MV-4-11 (cell line): ENCODE results near the gene THPO.
A peak's percentile ranks its signal among the peaks of the same experiment; 100 is the strongest.
"Not testable (repeated sequence)": the region's sequence is repeated elsewhere in the genome, so short reads cannot be mapped to it uniquely, and the experiment has no call there.

Experiments used
- DNase-seq: peaks from one replicate; lab custom pipeline; 2025; lab: John Stamatoyannopoulos, UW

THPO gene

GRCh38 chr3:184349563-184350470 lies 28.2 kb downstream of the THPO start:
- DNase-seq: no peak

DNA sequence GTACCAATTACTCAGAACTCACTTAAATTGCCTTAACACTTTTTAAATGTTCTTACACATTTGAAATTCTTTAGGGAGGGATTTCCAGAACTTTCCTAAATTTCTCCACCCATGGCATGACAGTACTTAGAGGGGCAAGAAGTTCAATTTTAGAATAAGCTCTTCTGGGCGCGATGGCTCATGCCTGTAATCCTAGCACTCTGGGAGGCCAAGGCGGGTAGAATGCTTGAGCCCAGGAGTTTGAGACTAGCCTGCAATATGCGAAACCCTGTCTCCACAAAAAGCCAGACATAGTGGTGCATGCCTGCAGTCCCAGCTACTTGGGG lies 30.0 kb downstream of the THPO start:
- no peak for DNase-seq

DNA sequence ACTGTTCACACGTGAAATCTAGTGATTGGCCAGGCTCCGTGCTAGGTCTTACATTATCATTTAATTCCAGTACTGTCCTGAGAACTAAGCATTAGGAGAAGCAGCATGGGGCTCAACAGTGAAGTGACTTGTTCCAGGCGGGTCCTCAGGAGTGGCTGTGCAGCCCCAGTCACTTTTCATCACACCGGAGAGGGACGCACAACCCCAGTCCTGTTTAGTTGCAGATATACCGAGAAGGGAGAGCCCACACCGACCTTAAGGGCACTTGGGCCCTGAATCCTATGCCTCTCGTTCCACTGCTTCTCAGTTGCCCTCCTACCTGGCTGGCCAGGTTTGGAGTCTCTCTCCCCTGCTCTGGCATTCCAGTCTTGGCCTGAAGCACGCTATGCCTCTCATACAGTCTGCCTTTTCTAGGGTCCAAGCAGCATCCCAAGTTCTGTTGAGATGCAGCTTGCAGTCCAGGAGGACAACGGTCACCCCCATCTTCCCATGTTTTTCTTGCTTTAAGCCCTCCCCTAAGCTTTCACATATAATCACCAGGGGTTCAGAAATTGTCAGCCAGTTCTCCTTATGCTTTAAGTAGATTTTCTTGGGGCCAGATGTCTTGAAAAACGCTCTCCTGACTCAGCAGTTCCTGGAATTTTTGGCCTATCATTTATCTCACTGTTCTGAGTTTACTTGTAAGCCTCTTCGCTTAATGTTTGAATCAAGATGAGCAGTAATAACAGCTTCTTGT lies 30.5 kb downstream of the THPO start:
- no peak for DNase-seq

- DNase-seq: no peak
These were observed 31.4 kb downstream of the THPO start for GRCh38 chr3:184346480-184347190.

DNA sequence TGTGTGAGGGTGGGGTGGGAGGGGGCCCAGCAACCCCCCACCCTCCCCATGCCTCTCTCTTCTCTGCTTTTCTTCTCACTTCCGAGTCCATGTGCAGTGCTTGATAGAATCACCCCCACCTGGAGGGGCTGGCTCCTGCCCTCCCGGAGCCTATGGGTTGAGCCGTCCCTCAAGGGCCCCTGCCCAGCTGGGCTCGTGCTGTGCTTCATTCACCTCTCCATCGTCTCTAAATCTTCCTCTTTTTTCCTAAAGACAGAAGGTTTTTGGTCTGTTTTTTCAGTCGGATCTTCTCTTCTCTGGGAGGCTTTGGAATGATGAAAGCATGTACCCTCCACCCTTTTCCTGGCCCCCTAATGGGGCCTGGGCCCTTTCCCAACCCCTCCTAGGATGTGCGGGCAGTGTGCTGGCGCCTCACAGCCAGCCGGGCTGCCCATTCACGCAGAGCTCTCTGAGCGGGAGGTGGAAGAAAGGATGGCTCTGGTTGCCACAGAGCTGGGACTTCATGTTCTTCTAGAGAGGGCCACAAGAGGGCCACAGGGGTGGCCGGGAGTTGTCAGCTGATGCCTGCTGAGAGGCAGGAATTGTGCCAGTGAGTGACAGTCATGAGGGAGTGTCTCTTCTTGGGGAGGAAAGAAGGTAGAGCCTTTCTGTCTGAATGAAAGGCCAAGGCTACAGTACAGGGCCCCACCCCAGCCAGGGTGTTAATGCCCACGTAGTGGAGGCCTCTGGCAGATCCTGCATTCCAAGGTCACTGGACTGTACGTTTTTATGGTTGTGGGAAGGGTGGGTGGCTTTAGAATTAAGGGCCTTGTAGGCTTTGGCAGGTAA lies 32.5 kb downstream of the THPO start:
- peak; percentile 76 for DNase-seq

GRCh38 chr3:184344579-184345316 lies 33.3 kb downstream of the THPO start:
- DNase-seq: no peak

- DNase-seq: no peak
These were observed 34.7 kb downstream of the THPO start for GRCh38 chr3:184343200-184343876.

DNA sequence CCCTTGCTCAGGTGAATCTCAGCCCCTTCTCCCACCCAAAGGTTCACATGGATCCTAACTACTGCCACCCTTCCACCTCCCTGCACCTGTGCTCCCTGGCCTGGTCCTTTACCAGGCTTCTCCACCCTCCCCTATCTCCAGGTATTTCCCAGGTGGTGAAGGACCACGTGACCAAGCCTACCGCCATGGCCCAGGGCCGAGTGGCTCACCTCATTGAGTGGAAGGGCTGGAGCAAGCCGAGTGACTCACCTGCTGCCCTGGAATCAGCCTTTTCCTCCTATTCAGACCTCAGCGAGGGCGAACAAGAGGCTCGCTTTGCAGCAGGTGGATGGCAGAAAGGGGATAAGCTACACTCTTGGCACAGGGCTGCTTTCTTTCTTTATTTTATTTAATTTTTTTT lies 36.1 kb downstream of the THPO start:
- no peak for DNase-seq

- DNase-seq: not testable (repeated sequence)
These were observed 38.4 kb downstream of the THPO start for GRCh38 chr3:184339451-184340135.

DNA sequence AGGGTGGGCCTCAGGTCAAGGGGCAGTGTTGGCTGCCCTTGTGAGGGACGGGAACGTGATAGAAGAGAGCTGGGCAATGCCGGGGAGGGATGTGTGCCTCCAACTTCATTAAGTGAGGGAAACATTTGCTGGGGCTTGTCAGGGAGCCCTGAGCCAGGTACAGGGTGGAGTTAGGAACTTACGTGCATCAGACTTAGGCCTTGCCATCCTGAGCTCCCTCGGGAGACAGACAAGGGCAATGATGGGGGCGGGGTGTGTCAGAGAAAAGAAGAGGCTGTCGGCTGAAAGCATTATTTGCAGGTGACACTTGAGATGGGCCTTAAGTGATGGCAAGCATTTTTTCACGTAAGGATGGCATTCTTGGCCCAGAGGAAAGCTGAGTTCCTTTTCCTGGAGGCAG lies 39.0 kb downstream of the THPO start:
- no peak for DNase-seq

DNA sequence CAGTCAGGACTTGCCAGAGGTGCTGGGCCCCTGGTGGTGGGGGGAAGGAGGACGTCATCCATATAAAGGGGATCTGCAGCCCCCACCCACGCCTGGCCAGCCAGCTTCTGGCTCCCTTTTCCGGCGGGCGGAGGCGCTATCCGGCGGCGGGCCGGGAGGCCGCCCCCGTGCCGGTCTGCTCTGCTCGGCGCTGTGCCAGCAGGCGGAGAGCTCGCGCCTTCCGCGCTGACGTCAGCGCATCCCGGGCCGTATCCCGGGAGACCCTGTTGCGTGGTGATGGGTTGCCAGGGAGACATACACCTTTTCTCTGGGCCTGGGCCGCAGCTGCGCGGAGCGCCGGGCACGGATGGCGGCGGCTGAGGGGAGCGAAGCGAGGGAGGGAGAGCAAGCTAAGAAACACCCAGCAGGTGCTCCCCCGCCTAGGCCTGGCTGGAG lies 39.5 kb downstream of the THPO start:
- DNase-seq: no peak

DNA sequence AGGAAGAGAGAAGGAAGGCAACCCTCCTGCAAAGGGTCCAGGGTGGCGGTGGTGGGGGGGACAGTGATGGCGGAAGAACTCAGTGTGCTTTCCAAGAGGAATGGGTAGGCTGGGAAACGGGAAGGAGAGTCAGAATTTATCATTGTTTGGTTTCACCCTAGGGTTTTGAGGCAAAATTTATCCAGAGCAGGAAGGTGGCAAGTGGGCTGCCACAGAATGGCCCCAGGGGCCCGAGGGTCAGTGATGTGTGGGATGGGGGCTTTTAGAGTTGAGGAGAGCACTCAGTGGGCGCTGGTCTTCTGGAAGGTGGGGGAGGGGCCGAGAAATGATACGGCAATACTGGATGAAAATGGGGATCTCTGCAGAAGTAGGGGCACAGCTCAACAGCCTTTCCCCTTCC lies 40.0 kb downstream of the THPO start:
- DNase-seq: no peak

GRCh38 chr3:184337399-184337714 lies 40.6 kb downstream of the THPO start, which contains the start of gene FAM131A:
TSS of gene FAM131A (plus strand) at chr3:184337600. CDS start at chr3:184337631, 31 bp downstream.
- no peak for DNase-seq

DNA sequence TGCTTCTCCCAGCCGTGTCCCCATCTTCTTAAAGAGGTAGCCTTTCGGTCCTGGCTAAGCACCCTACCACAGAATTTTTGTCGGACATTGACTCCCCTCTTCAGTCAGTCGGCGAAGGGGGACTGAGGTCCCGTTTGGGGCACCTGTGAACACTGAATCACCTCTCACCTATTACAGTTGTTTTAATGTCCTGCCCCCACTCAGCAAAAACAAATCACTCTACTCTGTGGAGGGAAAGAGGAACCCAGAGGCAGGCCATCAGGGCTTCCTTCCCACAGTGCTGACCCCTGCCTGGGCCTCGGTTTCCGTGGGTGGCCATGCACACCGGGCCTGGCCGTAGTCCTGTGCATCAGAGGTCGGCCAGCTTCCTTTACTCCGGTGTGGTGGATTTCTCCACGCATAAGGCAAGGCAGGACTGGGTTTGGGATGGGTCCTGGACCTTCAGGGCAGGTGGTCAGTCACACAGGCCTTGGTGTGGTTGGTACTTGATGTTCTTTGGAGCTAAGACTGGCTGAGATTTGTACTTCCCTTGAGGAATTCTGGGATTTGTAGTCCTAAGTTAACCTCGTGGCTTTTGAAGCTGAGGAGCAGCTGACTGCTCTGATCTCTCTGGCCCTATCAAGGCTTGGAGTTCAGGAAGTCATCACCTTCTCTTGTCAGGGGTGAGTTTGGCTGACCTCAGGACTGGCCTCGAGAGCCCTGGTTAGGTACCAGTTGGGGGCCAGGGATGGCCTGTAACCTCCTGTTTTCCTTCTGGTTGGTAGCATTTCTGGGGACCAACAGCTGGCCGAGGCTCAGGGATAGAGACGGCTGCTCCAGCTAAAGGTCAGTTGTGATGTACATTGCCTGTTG lies 41.2 kb downstream of the THPO start:
- no peak for DNase-seq

- peak; percentile 51 for DNase-seq
These were observed 42.1 kb downstream of the THPO start for GRCh38 chr3:184335661-184336546.

DNA sequence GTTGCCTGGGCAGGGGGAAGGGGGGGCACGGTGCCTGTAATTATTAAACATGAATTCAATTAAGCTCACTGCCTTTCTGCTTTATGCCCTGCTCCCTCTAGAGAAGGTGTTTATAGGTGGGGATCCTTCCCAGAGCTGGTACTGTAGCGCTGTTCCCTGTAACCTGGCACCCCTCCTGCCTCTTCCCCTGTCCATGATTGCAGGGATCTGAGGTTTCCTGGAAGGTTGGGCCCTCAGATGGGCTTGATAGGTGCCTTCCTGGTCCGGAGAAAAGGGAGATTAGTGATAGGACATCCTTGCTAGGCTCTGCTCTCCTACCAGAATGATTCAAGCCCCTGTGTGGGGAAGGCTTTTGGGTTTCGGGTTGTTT lies 42.7 kb downstream of the THPO start:
- DNase-seq: no peak

- no peak for DNase-seq
These were observed 43.4 kb downstream of the THPO start for GRCh38 chr3:184334470-184335158.
